Neural crest cell (in vitro differentiated cells): ENCODE measurements around the gene SLC35G6. TPM values are rescaled to one million over a fixed set of nuclear protein-coding genes. Genes with fewer than 3 reads are reported as not detected.

Experiments
- DNase-seq: peaks from one replicate; pipeline ENCODE4 v3.0.0; 2021; ENCODE audit warnings: low read depth, mixed read lengths, low spot score
- H3K27ac Mint-ChIP-seq: one replicate; pipeline ENCODE4 v1.8.0; 2021; ENCODE audit warnings: mild to moderate bottlenecking, mixed read lengths; ENCODE audit not compliant: unreplicated experiment
- H3K27me3 Mint-ChIP-seq: 2 replicates; pipeline ENCODE4 v1.8.0; 2021; ENCODE audit warnings: low read depth, mild to moderate bottlenecking, mixed read lengths
- H3K36me3 Mint-ChIP-seq: 2 replicates; pipeline ENCODE4 v1.8.0; 2021; ENCODE audit warnings: low read depth, mild to moderate bottlenecking, mixed read lengths
- H3K4me1 Mint-ChIP-seq: 2 replicates; pipeline ENCODE4 v1.8.0; 2021; ENCODE audit warnings: mixed read lengths
- H3K4me3 Mint-ChIP-seq: one replicate; pipeline ENCODE4 v1.8.0; 2021; ENCODE audit warnings: mild to moderate bottlenecking, mixed read lengths
- H3K9me3 Mint-ChIP-seq: 2 replicates; pipeline ENCODE4 v1.8.0; 2021; ENCODE audit warnings: mixed read lengths
- CTCF ChIP-seq: fragments of 200-600 bp; sonication (generic); conservative IDR thresholded peaks from 2 replicates; pipeline ENCODE4 v1.5.0; 2021; ENCODE audit warnings: antibody characterized with exemption, mild to moderate bottlenecking
- total RNA-seq: library from RNA; stranded (reverse); gene quantifications from 2 replicates; pipeline ENCODE4 v1.2.1, GENCODE V29; 2021

SLC35G6 gene
- total RNA-seq, 1 donor from 2014 or later, result not detected

GRCh38 chr17:7475764-7476422, 5.4 kb upstream of the SLC35G6 start:
- H3K27ac Mint-ChIP-seq, result peak overlapping the region; percentile 2
- H3K9me3 Mint-ChIP-seq, result no peaks in the 10 kb centered on the region
- no peaks in the 10 kb centered on the region for H3K27me3 Mint-ChIP-seq
- H3K36me3 Mint-ChIP-seq, result no peaks in the 10 kb centered on the region
- peaks cover 34% of the 10 kb centered on the region for H3K4me1 Mint-ChIP-seq
- H3K4me3 Mint-ChIP-seq, result peak overlapping the region; percentile 94
- no peak for DNase-seq
- no peak for TF ChIP-seq CTCF

- no peaks in the 10 kb centered on the region for H3K27me3 Mint-ChIP-seq
- no peaks in the 10 kb centered on the region for H3K36me3 Mint-ChIP-seq
- TF ChIP-seq CTCF, result no peak
- no peak for DNase-seq
- H3K4me3 Mint-ChIP-seq, result peak overlapping the region; percentile 94
- peaks cover 39% of the 10 kb centered on the region for H3K4me1 Mint-ChIP-seq
- peak overlapping the region; percentile 2 for H3K27ac Mint-ChIP-seq
- H3K9me3 Mint-ChIP-seq, result no peaks in the 10 kb centered on the region
These were observed 4.8 kb upstream of the SLC35G6 start for GRCh38 chr17:7476494-7476893.

GRCh38 chr17:7476951-7477350, 4.3 kb upstream of the SLC35G6 start:
- Mint-ChIP-seq H3K4me1 (peaks cover 44% of the 10 kb centered on the region), H3K27ac (no peak overlapping the region), H3K36me3 (no peaks in the 10 kb centered on the region), H3K4me3 (peak overlapping the region; percentile 94), H3K9me3 (no peaks in the 10 kb centered on the region), H3K27me3 (no peaks in the 10 kb centered on the region)
- TF ChIP-seq CTCF, result no peak
- DNase-seq, result no peak

- Mint-ChIP-seq H3K27me3 (no peaks in the 10 kb centered on the region), H3K36me3 (no peaks in the 10 kb centered on the region), H3K4me1 (peaks cover 49% of the 10 kb centered on the region), H3K9me3 (no peaks in the 10 kb centered on the region), H3K27ac (peak overlapping the region; percentile 88), H3K4me3 (peak overlapping the region; percentile 94)
- no peak for TF ChIP-seq CTCF
- DNase-seq, result no peak
These were observed 3.6 kb upstream of the SLC35G6 start for GRCh38 chr17:7477392-7478275.

- Mint-ChIP-seq H3K4me3 (peak overlapping the region; percentile 94), H3K36me3 (no peaks in the 10 kb centered on the region), H3K27ac (no peak overlapping the region), H3K27me3 (no peaks in the 10 kb centered on the region), H3K4me1 (peaks cover 58% of the 10 kb centered on the region), H3K9me3 (no peaks in the 10 kb centered on the region)
- DNase-seq, result no peak
- TF ChIP-seq CTCF, result no peak
These were observed 2.7 kb upstream of the SLC35G6 start for GRCh38 chr17:7478276-7479212.
